Fibroblast of lung (primary cell): ENCODE data around the gene ELOVL5. TPM values are rescaled to one million over a fixed set of nuclear protein-coding genes. Genes with fewer than 3 reads are reported as not detected.

Experiments
- DNase-seq, 2 donors: peaks; one replicate each; pipeline versions ENCODE4 v3.0.0 to v3.0.0-alpha.2; 2010; ENCODE audit warnings: low read depth in 2 of 2
- H2AFZ ChIP-seq: 2 replicates; pipeline ENCODE4 v1.5.1; 2012; ENCODE audit warnings: low read length, control low read depth, inconsistent platforms
- H3K27ac ChIP-seq: 2 replicates; pipeline ENCODE4 v1.5.1; 2011; ENCODE audit warnings: low read length, control low read depth; ENCODE audit not compliant: insufficient read depth
- H3K27me3 ChIP-seq: 2 replicates; pipeline ENCODE4 v1.5.1; 2011; ENCODE audit warnings: mild to moderate bottlenecking, low read length; ENCODE audit not compliant: control insufficient read depth, insufficient read depth
- H3K36me3 ChIP-seq: 2 replicates; pipeline ENCODE4 v1.5.1; 2011; ENCODE audit warnings: low read length; ENCODE audit not compliant: control insufficient read depth, insufficient read depth
- H3K4me1 ChIP-seq: 2 replicates; pipeline ENCODE4 v1.5.1; 2011; ENCODE audit warnings: low read length; ENCODE audit not compliant: control insufficient read depth, insufficient read depth; ENCODE audit errors: extremely low read depth
- H3K4me2 ChIP-seq: 2 replicates; pipeline ENCODE4 v1.5.1; 2011; ENCODE audit warnings: low read length, control low read depth; ENCODE audit not compliant: insufficient read depth; ENCODE audit errors: extremely low read depth
- H3K4me3 ChIP-seq, 4 experiments: fragments of 200-600 bp in 1 of 4; sonication (generic) in 1 of 4; replicated peaks in 1 of 4; 2 replicates each; pipeline ENCODE4 v1.5.1; 2011 to 2016; ENCODE audit warnings: low read length in 4 of 4, low read depth in 3 of 4, mild to moderate bottlenecking in 3 of 4, control low read depth in 2 of 4, inconsistent platforms in 1 of 4, mixed read lengths in 1 of 4; ENCODE audit not compliant: insufficient read depth in 1 of 4; ENCODE audit errors: control extremely low read depth in 1 of 4
- H3K79me2 ChIP-seq: 2 replicates; pipeline ENCODE4 v1.5.1; 2012; ENCODE audit warnings: mild to moderate bottlenecking, low read length, inconsistent platforms; ENCODE audit not compliant: control insufficient read depth, insufficient read depth
- H3K9ac ChIP-seq: 2 replicates; pipeline ENCODE4 v1.5.1; 2011; ENCODE audit warnings: mild to moderate bottlenecking, low read length, control low read depth; ENCODE audit not compliant: insufficient read depth
- H3K9me3 ChIP-seq: 2 replicates; pipeline ENCODE4 v1.5.1; 2012; ENCODE audit warnings: low read depth, low read length; ENCODE audit not compliant: control insufficient read depth, insufficient read depth
- H4K20me1 ChIP-seq: 2 replicates; pipeline ENCODE4 v1.5.1; 2011; ENCODE audit warnings: low read length; ENCODE audit not compliant: control insufficient read depth, insufficient read depth; ENCODE audit errors: extremely low read depth
- EZH2 ChIP-seq: IDR thresholded peaks from 2 replicates; pipeline ENCODE4 v1.5.1; 2012; ENCODE audit warnings: low read length, control low read depth, mild to moderate bottlenecking; ENCODE audit errors: missing control alignments
- polyA plus RNA-seq, 2 donors: library from polyadenylated mRNA; depleted of rRNA in 1 of 2; stranded (reverse) in 1 of 2; unstranded in 1 of 2; fragments of >200 nt; gene quantifications; 2 replicates each; pipeline ENCODE4 v1.2.1, GENCODE V29; 2011 to 2012; ENCODE audit warnings: missing spikeins in 1 of 2
- total RNA-seq: library from RNA; depleted of rRNA; stranded (reverse); fragments of >200 nt; gene quantifications from 2 replicates; pipeline ENCODE4 v1.2.1, GENCODE V29; 2014
- TF ChIP-seq, protein P1 (sequence below), 2 donors: IDR thresholded peaks in 1 of 2; conservative IDR thresholded peaks in 1 of 2; 1 replicate in 1 of 2; 2 replicates in 1 of 2; pipeline ENCODE4 v1.5.1; 2011 to 2012; ENCODE audit warnings: low read length in 2 of 2, control low read depth in 1 of 2, inconsistent platforms in 1 of 2, low read depth in 1 of 2, mild to moderate bottlenecking in 1 of 2

ELOVL5 gene
- total and polyA plus RNA-seq, 2 donors (not counting 1 experiment from before 2014, with no cell fraction given) = 67.7 to 96.7 TPM

GRCh38 chr6:53227847-53228246, 120.9 kb downstream of the ELOVL5 start:
- Histone ChIP-seq H3K9ac (no peak overlapping the region), H3K4me2 (no peak overlapping the region), H3K9me3 (no peaks in the 10 kb centered on the region), H3K36me3 (no peaks in the 10 kb centered on the region), H2AFZ (no peak overlapping the region), H3K79me2 (no peaks in the 10 kb centered on the region), H3K4me1 (no peaks in the 10 kb centered on the region), H3K27me3 (no peaks in the 10 kb centered on the region), H4K20me1 (no peaks in the 10 kb centered on the region), H3K27ac (no peak overlapping the region), H3K4me3 (no peak overlapping the region)
- TF ChIP-seq, protein P1, sequence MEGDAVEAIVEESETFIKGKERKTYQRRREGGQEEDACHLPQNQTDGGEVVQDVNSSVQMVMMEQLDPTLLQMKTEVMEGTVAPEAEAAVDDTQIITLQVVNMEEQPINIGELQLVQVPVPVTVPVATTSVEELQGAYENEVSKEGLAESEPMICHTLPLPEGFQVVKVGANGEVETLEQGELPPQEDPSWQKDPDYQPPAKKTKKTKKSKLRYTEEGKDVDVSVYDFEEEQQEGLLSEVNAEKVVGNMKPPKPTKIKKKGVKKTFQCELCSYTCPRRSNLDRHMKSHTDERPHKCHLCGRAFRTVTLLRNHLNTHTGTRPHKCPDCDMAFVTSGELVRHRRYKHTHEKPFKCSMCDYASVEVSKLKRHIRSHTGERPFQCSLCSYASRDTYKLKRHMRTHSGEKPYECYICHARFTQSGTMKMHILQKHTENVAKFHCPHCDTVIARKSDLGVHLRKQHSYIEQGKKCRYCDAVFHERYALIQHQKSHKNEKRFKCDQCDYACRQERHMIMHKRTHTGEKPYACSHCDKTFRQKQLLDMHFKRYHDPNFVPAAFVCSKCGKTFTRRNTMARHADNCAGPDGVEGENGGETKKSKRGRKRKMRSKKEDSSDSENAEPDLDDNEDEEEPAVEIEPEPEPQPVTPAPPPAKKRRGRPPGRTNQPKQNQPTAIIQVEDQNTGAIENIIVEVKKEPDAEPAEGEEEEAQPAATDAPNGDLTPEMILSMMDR (conservative IDR thresholded peaks at IDR 0.05 in 1 of 2, IDR thresholded peaks at IDR 0.05 in 1 of 2; ENCODE audit: low read depth in 1 of 2, low read length in 2 of 2) = no peak
- TF ChIP-seq EZH2 = no peak
- DNase-seq = no peak

GRCh38 chr6:53220605-53221004, 128.1 kb downstream of the ELOVL5 start:
- Histone ChIP-seq H3K79me2 (no peaks in the 10 kb centered on the region), H3K27me3 (no peaks in the 10 kb centered on the region), H3K27ac (no peak overlapping the region), H3K9me3 (no peaks in the 10 kb centered on the region), H2AFZ (no peak overlapping the region), H3K4me1 (no peaks in the 10 kb centered on the region), H3K9ac (no peak overlapping the region), H4K20me1 (no peaks in the 10 kb centered on the region), H3K4me2 (no peak overlapping the region), H3K36me3 (no peaks in the 10 kb centered on the region), H3K4me3 (no peak overlapping the region)
- TF ChIP-seq EZH2 = no peak
- TF ChIP-seq, protein P1 (conservative IDR thresholded peaks at IDR 0.05 in 1 of 2, IDR thresholded peaks at IDR 0.05 in 1 of 2; ENCODE audit: low read depth in 1 of 2, low read length in 2 of 2) = no peak
- DNase-seq = no peak

Other genes starting within 250 kb of the ELOVL5 start
- gene GCM1, start 200.1 kb downstream of the ELOVL5 start, total RNA-seq = not detected in 2 replicates
- gene GCM1, start 200.1 kb downstream of the ELOVL5 start, polyA plus RNA-seq = not detected in 2 replicates
- 31.4 and 35.4 TPM in 2 replicates for gene GCLC, start 196.2 kb upstream of the ELOVL5 start, total RNA-seq
- 16.0 and 24.4 TPM in 2 replicates for gene GCLC, start 196.2 kb upstream of the ELOVL5 start, polyA plus RNA-seq